ENCODE data around the gene SENP1. TPM values are rescaled to one million over a fixed set of nuclear protein-coding genes. Genes with fewer than 3 reads are reported as not detected.

Gene SENP1
- polyA plus RNA-seq, 2 of the 4 experiments (the other 2 are of a cell fraction): 13.9 to 49.3 TPM

DNA sequence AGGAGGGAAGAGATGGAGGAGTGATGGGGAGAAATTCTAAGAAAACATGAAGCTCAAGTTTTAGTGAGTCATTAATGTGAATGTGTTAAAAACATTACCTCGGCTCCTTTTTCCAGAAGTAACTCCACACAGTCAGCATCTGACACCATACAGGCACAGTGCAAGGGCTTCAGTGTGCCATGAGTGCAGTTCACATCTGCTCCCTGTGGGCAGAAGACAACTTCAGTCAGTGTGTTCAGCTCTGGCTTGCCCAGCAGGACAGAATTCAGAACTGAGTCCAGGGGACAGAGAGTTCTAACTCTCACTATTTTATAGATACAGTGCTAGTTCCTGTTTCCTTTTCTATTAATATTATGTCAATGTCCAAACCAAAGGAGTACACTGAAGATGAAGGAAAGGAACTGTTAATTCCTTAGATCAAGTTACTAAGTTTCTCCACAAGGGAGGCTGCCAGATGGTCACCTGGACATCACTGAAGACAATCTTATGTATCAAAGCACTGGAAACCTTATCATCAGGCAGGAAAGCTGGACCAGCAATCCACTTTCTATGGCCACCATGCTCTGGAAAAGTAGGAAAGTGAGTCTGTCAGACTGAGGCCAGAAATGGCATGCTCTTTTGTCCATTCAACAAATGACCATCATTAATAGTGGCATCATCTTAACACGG lies 45.4 kb upstream of the SENP1 start:
- 80% methylated on average over 2 of the region's 2 CpGs for WGBS (ENCODE audit: missing lambda C conversion rate)
- Histone ChIP-seq H3K4me1 (peaks cover 1% of the 10 kb centered on the region; the same call in 1 of the 3 replicates), H3K4me3 (no peak overlapping the region), H3K27ac (no peak overlapping the region), H3K4me2 (no peak overlapping the region), H3K9me3 (no peaks in the 10 kb centered on the region)
- ATAC-seq: peak; percentile 39 to 43; a peak in 3 of 6 replicates
- ChIA-PET POLR2A (interaction anchor here (0.8 kb wide), 1 partner anchor 9 kb away, joined by 3 read pairs; no protein-coding TSS in a partner anchor), CTCF (interaction anchor here (0.8 to 3.1 kb wide), 3 partner anchors 10 to 38 kb away, joined by 3 to 9 read pairs (median 4); no protein-coding TSS in a partner anchor)
- FAIRE-seq: no peak
- no peak for TF ChIP-seq HOXB13 (CRISPR knock-in tag; IDR thresholded peaks at IDR 0.05; ENCODE audit: low read depth)
- no peak for DNase-seq (ENCODE audit: low read depth in 1 of 2, low spot score in 1 of 2)

DNA sequence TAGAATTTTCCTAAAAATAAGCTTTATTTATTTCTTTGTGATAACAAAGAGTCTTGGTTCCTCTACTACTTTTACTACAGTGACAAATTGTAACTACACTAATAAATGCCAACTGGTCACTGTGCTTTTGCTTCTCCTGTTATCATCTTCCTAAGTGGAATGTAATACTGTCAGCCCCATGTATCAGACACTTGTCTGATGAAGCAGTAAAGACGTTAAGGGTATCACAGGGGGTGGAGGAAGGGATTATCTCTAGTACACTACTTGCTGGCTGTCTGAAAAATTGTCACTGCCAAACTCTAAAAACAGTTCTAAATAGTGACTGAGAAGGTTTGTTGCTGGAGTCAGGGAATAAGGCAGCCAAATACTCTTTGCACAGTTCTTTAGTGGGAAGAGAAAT lies 40.1 kb upstream of the SENP1 start:
- Histone ChIP-seq H3K4me2 (no peak overlapping the region), H3K4me3 (no peak overlapping the region), H3K27ac (no peak overlapping the region), H3K9me3 (no peaks in the 10 kb centered on the region), H3K4me1 (no peaks in the 10 kb centered on the region)
- ChIA-PET POLR2A (no interaction called here), CTCF (interaction anchor here (0.6 to 3.7 kb wide), 5 partner anchors 9 to 515 kb away, joined by 3 to 19 read pairs (median 4); partner anchors contain the start of genes ASB8 and CCDC184)
- TF ChIP-seq CEBPB (IDR thresholded peaks at IDR 0.05): no peak
- no peak for TF ChIP-seq EP300 (IDR thresholded peaks at IDR 0.05)
- TF ChIP-seq KDM5A (IDR thresholded peaks at IDR 0.05): no peak
- no peak for TF ChIP-seq MAX (IDR thresholded peaks at IDR 0.05)
- TF ChIP-seq ZNF302 (CRISPR knock-in tag; IDR thresholded peaks at IDR 0.05): no peak
- no peak for TF ChIP-seq CHD2 (IDR thresholded peaks at IDR 0.05; ENCODE audit: low read length, partially characterized antibody)
- WGBS (ENCODE audit: missing lambda C conversion rate): 88% methylated on average over 1 of the region's 1 CpG
- no peak for ATAC-seq
- no peak for FAIRE-seq
- DNase-seq (ENCODE audit: low read depth in 1 of 2, low spot score in 1 of 2): no peak

GRCh38 chr12:48143898-48144297 lies 38.0 kb upstream of the SENP1 start:
- H3K4me3 ChIP-seq: no peak overlapping the region
- no peaks in the 10 kb centered on the region for H3K4me1 ChIP-seq
- TF ChIP-seq ZFP36 (IDR thresholded peaks at IDR 0.05; ENCODE audit: borderline replicate concordance, partially characterized antibody) (no peak), ZNF302 (CRISPR knock-in tag; IDR thresholded peaks at IDR 0.05) (no peak), RNF2 (IDR thresholded peaks at IDR 0.05; ENCODE audit: borderline replicate concordance, low read depth) (no peak), SREBF2 (IDR thresholded peaks at IDR 0.05) (no peak), MYC (IDR thresholded peaks at IDR 0.05; ENCODE audit: borderline replicate concordance, low read length) (no peak), HDAC2 (IDR thresholded peaks at IDR 0.05) (no peak), KDM1A (IDR thresholded peaks at IDR 0.05; ENCODE audit: low read depth) (no peak), TP53 (CRISPR knock-in tag; IDR thresholded peaks at IDR 0.05) (no peak), ZSCAN20 (CRISPR knock-in tag; IDR thresholded peaks at IDR 0.05) (no peak), POLR2AphosphoS2 (conservative IDR thresholded peaks at IDR 0.05; ENCODE audit: low read length) (no peak), GATA3 (IDR thresholded peaks at IDR 0.05; ENCODE audit: borderline replicate concordance) (no peak), CBX8 (IDR thresholded peaks at IDR 0.05) (no peak), JUNB (IDR thresholded peaks at IDR 0.05) (no peak), HOXB5 (CRISPR knock-in tag; IDR thresholded peaks at IDR 0.05) (no peak), MAZ (IDR thresholded peaks at IDR 0.05; ENCODE audit: borderline replicate concordance, low read depth, low read length) (no peak), JUN (IDR thresholded peaks at IDR 0.05) (no peak)
- TF ChIP-seq, protein P1, sequence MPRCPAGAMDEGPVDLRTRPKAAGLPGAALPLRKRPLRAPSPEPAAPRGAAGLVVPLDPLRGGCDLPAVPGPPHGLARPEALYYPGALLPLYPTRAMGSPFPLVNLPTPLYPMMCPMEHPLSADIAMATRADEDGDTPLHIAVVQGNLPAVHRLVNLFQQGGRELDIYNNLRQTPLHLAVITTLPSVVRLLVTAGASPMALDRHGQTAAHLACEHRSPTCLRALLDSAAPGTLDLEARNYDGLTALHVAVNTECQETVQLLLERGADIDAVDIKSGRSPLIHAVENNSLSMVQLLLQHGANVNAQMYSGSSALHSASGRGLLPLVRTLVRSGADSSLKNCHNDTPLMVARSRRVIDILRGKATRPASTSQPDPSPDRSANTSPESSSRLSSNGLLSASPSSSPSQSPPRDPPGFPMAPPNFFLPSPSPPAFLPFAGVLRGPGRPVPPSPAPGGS (IDR thresholded peaks at IDR 0.05): no peak
- TF ChIP-seq, protein P2, sequence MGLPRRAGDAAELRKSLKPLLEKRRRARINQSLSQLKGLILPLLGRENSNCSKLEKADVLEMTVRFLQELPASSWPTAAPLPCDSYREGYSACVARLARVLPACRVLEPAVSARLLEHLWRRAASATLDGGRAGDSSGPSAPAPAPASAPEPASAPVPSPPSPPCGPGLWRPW (IDR thresholded peaks at IDR 0.05): no peak
- no peak overlapping the region for H3K4me2 ChIP-seq
- POLR2A ChIA-PET: no interaction called here
- FAIRE-seq (no peak), ATAC-seq (no peak), DNase-seq (ENCODE audit: low read depth in 1 of 2, low spot score in 1 of 2) (no peak)
- CTCF ChIA-PET: interaction anchor here (0.9 to 1.0 kb wide), 2 partner anchors 25 to 60 kb away, joined by 3 read pairs; no protein-coding TSS in a partner anchor
- H3K9me3 ChIP-seq: no peaks in the 10 kb centered on the region
- H3K27ac ChIP-seq: no peak overlapping the region
- whole genome bisulfite sequencing (ENCODE audit: missing lambda C conversion rate): 83% methylated on average over 2 of the region's 2 CpGs

All from A549 (cell line).